H1 (cell line): ENCODE results near the gene CKMT1B. TPM values are rescaled to one million over a fixed set of nuclear protein-coding genes. Genes with fewer than 3 reads are reported as not detected.

Source experiments
- BRCA1 ChIP-seq: IDR thresholded peaks from 2 replicates; pipeline ENCODE4 v1.6.1; 2012; ENCODE audit warnings: low read depth, low read length, improper control_type of control experiment
- KDM5A ChIP-seq: fragments of 200-600 bp; IDR thresholded peaks from 2 replicates; pipeline ENCODE4 v1.7.1; 2012; ENCODE audit warnings: mild to moderate bottlenecking, low read length, inconsistent platforms, mixed read lengths
- MAFK ChIP-seq: IDR thresholded peaks from 2 replicates; pipeline ENCODE4 v1.6.1; 2012; ENCODE audit warnings: low read depth, mild to moderate bottlenecking, improper control_type of control experiment, low read length
- POLR2AphosphoS5 ChIP-seq: IDR thresholded peaks from 2 replicates; pipeline ENCODE4 v1.6.1; 2011; ENCODE audit warnings: low read depth, low read length
- RXRA ChIP-seq: IDR thresholded peaks from 2 replicates; pipeline ENCODE4 v1.6.1; 2011; ENCODE audit warnings: low read depth, mild to moderate bottlenecking, low read length, moderate library complexity; ENCODE audit not compliant: insufficient read depth
- SP4 ChIP-seq: IDR thresholded peaks from 2 replicates; pipeline ENCODE4 v1.6.1; 2012; ENCODE audit warnings: low read length, inconsistent platforms
- polyA plus RNA-seq, 7 experiments: library from polyadenylated mRNA; depleted of rRNA in 3 of 7; stranded (reverse) in 5 of 7; unstranded in 2 of 7; fragments of >200 nt in 5 of 7; fragments of 200-250 nt in 2 of 7; gene quantifications; 1 replicate in 5 of 7; 2 replicates in 1 of 7; 4 replicates in 1 of 7; pipeline versions ENCODE4 v1.2.1 to v1.2.3, GENCODE V29; 2011 to 2013; ENCODE audit warnings: missing spikeins in 2 of 7, mixed read lengths in 2 of 7
- total RNA-seq: library from RNA; stranded (reverse); fragmentation: NEBNext Ultra II Directional; extraction: Animal tissue kit (Norgen Biotek cat#: 25700); gene quantifications from 2 replicates; pipeline ENCODE4 v1.2.1, GENCODE V29; 2021

The CKMT1B gene
- total and polyA plus RNA-seq, 2 of the 8 experiments (the other 6 are each of a cell fraction or from before 2014, with no cell fraction given), result 27.1 to 91.3 TPM

GRCh38 chr15:43544266-43544665, 49.6 kb upstream of the CKMT1B start (continued):
- TF ChIP-seq POLR2AphosphoS5 (no peak), BRCA1 (no peak), RXRA (no peak), SP4 (no peak), MAFK (no peak), KDM5A (no peak)
